GM12878 (cell line): ENCODE measurements around the gene EIF3A. TPM values are rescaled to one million over a fixed set of nuclear protein-coding genes. Genes with fewer than 3 reads are reported as not detected.

ENCODE experiments used
- ATAC-seq: fragments of 200-7000 bp; cut with Tn5 transposase; 3 replicates; pipeline ENCODE4 v1.9.1; 2020; ENCODE audit warnings: mild to moderate bottlenecking, moderate library complexity
- BruUV-seq: library from RNA; stranded (reverse); fragments of 400-500 nt; replicated peaks from 2 replicates; lab custom pipeline; 2021; lab: Mats Ljungman, UMichigan
- CTCF ChIA-PET: fragments of 300-600 bp; sonication (Branson Sonifier 250); formaldehyde crosslinking; extraction: SDS; loops from one replicate; lab custom pipeline; 2021; ENCODE audit warnings: inconsistent platforms; lab: Yijun Ruan, JAX
- POLR2A ChIA-PET: fragments of 350-600 bp; formaldehyde crosslinking; extraction: SDS; loops from one replicate; lab custom pipeline; 2021; ENCODE audit warnings: inconsistent platforms; lab: Charles Lee
- RAD21 ChIA-PET: fragments of 300-600 bp; sonication (Branson Sonifier 250); formaldehyde crosslinking; loops from one replicate; lab custom pipeline; 2023; ENCODE audit warnings: antibody characterized with exemption; ENCODE audit not compliant: unreplicated experiment; lab: Charles Lee
- SMC1A ChIA-PET: fragments of 300-600 bp; sonication (Branson Sonifier 250); formaldehyde crosslinking; loops from one replicate; lab custom pipeline; 2023; ENCODE audit not compliant: unreplicated experiment, uncharacterized antibody; lab: Charles Lee
- DNase-seq: peaks from one replicate; pipeline ENCODE4 v3.0.0-alpha.2; 2011; ENCODE audit warnings: low read depth, low spot score
- FAIRE-seq: peaks from 3 replicates; lab custom pipeline; 2011; peaks lifted over from hg19 to GRCh38; lab: Jason Lieb, UNC
- H2AFZ ChIP-seq: 2 replicates; pipeline ENCODE4 v1.6.0; 2011; ENCODE audit warnings: low read depth, low read length, control low read depth; ENCODE audit not compliant: control insufficient read depth
- H3K27ac ChIP-seq: 2 replicates; pipeline ENCODE4 v1.5.1; 2011; ENCODE audit warnings: control low read depth; ENCODE audit not compliant: control insufficient read depth, insufficient read depth
- H3K27me3 ChIP-seq, 2 experiments: replicated peaks in 1 of 2; 2 replicates each; pipeline versions ENCODE4 v1.6.0 to v1.6.1; 2011; ENCODE audit warnings: low read length in 1 of 2; ENCODE audit not compliant: control insufficient read depth in 2 of 2, insufficient read depth in 2 of 2
- H3K36me3 ChIP-seq, 2 experiments: 2 replicates each; pipeline ENCODE4 v1.5.1; 2011; ENCODE audit warnings: low read length in 1 of 2; ENCODE audit not compliant: control insufficient read depth in 2 of 2, insufficient read depth in 2 of 2
- H3K4me1 ChIP-seq: 2 replicates; pipeline ENCODE4 v1.6.1; 2011; ENCODE audit warnings: mild to moderate bottlenecking, low read length, moderate library complexity, mixed read lengths; ENCODE audit not compliant: control insufficient read depth, insufficient read depth
- H3K4me2 ChIP-seq: 2 replicates; pipeline ENCODE4 v1.6.0; 2011; ENCODE audit warnings: control low read depth; ENCODE audit not compliant: control insufficient read depth, insufficient read depth
- H3K4me3 ChIP-seq: fragments of 200-600 bp; sonication (generic); 2 replicates; pipeline ENCODE4 v1.5.1; 2016
- H3K79me2 ChIP-seq: 2 replicates; pipeline ENCODE4 v1.6.0; 2011; ENCODE audit warnings: low read length; ENCODE audit not compliant: control insufficient read depth, insufficient read depth
- H3K9ac ChIP-seq: 2 replicates; pipeline ENCODE4 v1.8.0; 2011; ENCODE audit warnings: low read length, control low read depth, mixed read lengths; ENCODE audit not compliant: control insufficient read depth, insufficient read depth
- H3K9me3 ChIP-seq: replicated peaks from 3 replicates; pipeline ENCODE4 v1.5.1; 2011; ENCODE audit warnings: mild to moderate bottlenecking, low read length; ENCODE audit not compliant: control insufficient read depth, insufficient read depth
- H4K20me1 ChIP-seq: 2 replicates; pipeline ENCODE4 v1.6.0; 2011; ENCODE audit not compliant: control insufficient read depth, insufficient read depth
- RFX5 ChIP-seq: IDR thresholded peaks from 2 replicates; pipeline ENCODE4 v1.6.1; 2011; ENCODE audit warnings: low read depth, low read length, improper control_type of control experiment
- YBX1 ChIP-seq: fragments of 450-650 bp; IDR thresholded peaks from 2 replicates; pipeline ENCODE4 v1.6.1; 2016; ENCODE audit warnings: antibody characterized with exemption
- WGBS: methylation state at CpG from one replicate; pipeline ENCODE4 v1.1.6; 2016; ENCODE audit warnings: low lambda C conversion rate; ENCODE audit not compliant: insufficient replicate concordance, insufficient coverage; ENCODE audit errors: missing lambda C conversion rate; 5-methylcytosine and 5-hydroxymethylcytosine counted together
- in situ Hi-C: fragments of 300-500 bp; cut with MboI; formaldehyde crosslinking; loops from 9 replicates; pipeline ENCODE4 v1.14.3; 2018; ENCODE audit warnings: mixed read lengths
- intact Hi-C: fragments of 100-400 bp; cut with micrococcal nuclease; formaldehyde crosslinking; loops from one replicate; pipeline ENCODE4 v1.14.2; 2022; ENCODE audit not compliant: unreplicated experiment
- polyA plus RNA-seq, 11 experiments: library from polyadenylated mRNA; depleted of rRNA in 4 of 11; unstranded in 6 of 11; stranded (reverse) in 5 of 11; fragments of >200 nt; fragmentation: Nextera tagmentation in 4 of 11; fragmentation: Illumina TruSeq in 1 of 11; extraction: Ambion mirVana in 4 of 11; extraction: Trizol in 1 of 11; gene quantifications; 1 replicate in 1 of 11; 2 replicates in 10 of 11; pipeline versions ENCODE4 v1.2.1 to v1.2.3, GENCODE V29; 2011 to 2016; ENCODE audit warnings: inconsistent platforms in 2 of 11, missing spikeins in 2 of 11, low read depth in 1 of 11
- total RNA-seq, 4 experiments: library from RNA; depleted of rRNA in 3 of 4; stranded (reverse); fragments of >200 nt in 3 of 4; fragmentation: Illumina TruSeq in 1 of 4; extraction: Trizol in 1 of 4; gene quantifications; 2 replicates each; pipeline versions ENCODE4 v1.2.1 to v1.2.3, GENCODE V29; 2013 to 2021
- TF ChIP-seq, protein P1 (sequence below): fragments of 450-650 bp; IDR thresholded peaks from 2 replicates; pipeline ENCODE4 v1.6.1; 2014; ENCODE audit warnings: mild to moderate bottlenecking
- TF ChIP-seq, protein P2 (sequence below): IDR thresholded peaks from 2 replicates; pipeline ENCODE4 v1.6.1; 2011; ENCODE audit warnings: low read depth, low read length, improper control_type of control experiment, borderline replicate concordance

The EIF3A gene
- total and polyA plus RNA-seq, 10 of the 15 experiments (the other 5 are each of a cell fraction or from before 2014, with no cell fraction given), result 42.3 to 195 (median 96.3) TPM

DNA sequence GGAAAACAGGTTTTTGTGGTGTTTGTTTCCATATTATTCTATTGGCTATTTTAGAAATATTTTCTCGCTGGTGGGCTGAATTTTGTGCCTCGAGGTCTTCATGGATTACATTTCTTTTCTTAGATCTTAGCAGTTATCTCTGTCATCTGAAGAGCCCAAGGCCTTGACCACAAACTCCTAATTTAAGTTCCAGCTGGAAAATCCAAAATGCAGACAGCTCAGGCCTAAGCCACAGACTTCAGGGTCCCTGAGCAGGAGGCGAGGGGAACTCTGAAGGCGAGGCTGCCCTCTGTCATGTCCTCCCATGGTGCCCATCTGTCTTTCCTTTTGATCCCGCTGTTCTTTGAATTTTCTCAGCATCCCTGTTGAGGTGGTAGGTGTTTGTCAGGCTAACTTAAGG is 37.6 kb upstream of the EIF3A start:
- ATAC-seq, result no peak
- no peak for FAIRE-seq
- Histone ChIP-seq H2AFZ (no peak overlapping the region), H3K27me3 (no peaks in the 10 kb centered on the region), H3K79me2 (no peaks in the 10 kb centered on the region), H3K36me3 (peaks cover 0 to 2% of the 10 kb centered on the region in 2 experiments; a peak in 1 of 4 replicates), H3K4me3 (no peak overlapping the region), H3K9ac (no peak overlapping the region), H3K27ac (no peak overlapping the region), H4K20me1 (no peaks in the 10 kb centered on the region), H3K9me3 (no peaks in the 10 kb centered on the region), H3K4me1 (peaks cover 16% of the 10 kb centered on the region), H3K4me2 (no peak overlapping the region)
- TF ChIP-seq, protein P1, sequence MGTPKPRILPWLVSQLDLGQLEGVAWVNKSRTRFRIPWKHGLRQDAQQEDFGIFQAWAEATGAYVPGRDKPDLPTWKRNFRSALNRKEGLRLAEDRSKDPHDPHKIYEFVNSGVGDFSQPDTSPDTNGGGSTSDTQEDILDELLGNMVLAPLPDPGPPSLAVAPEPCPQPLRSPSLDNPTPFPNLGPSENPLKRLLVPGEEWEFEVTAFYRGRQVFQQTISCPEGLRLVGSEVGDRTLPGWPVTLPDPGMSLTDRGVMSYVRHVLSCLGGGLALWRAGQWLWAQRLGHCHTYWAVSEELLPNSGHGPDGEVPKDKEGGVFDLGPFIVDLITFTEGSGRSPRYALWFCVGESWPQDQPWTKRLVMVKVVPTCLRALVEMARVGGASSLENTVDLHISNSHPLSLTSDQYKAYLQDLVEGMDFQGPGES, result no peak
- TF ChIP-seq RFX5 (no peak), YBX1 (no peak)
- TF ChIP-seq, protein P2, sequence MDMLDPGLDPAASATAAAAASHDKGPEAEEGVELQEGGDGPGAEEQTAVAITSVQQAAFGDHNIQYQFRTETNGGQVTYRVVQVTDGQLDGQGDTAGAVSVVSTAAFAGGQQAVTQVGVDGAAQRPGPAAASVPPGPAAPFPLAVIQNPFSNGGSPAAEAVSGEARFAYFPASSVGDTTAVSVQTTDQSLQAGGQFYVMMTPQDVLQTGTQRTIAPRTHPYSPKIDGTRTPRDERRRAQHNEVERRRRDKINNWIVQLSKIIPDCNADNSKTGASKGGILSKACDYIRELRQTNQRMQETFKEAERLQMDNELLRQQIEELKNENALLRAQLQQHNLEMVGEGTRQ, result no peak
- in situ Hi-C loops (no loop called here), intact Hi-C loops (no loop called here)
- DNase-seq, result no peak
- 77% methylated on average over 5 of the region's 5 CpGs for WGBS
- CTCF ChIA-PET, result interaction anchor here (1.8 kb wide), 1 partner anchor 38 kb away, joined by 4 read pairs; no protein-coding TSS in a partner anchor
- BruUV-seq, result no TSS peak
- POLR2A ChIA-PET, result interaction anchor here (0.6 to 0.7 kb wide), 4 partner anchors 26 to 803 kb away, joined by 3 to 5 read pairs (median 4); partner anchors contain the start of gene EIF3A
- SMC1A ChIA-PET, result interaction anchor here (0.5 to 0.6 kb wide), 2 partner anchors 13 to 1157 kb away, joined by 3 read pairs; no protein-coding TSS in a partner anchor
- RAD21 ChIA-PET, result no interaction called here
